NB4 (cell line): ENCODE measurements around the gene RANBP17.

Source experiments
- CTCF ChIP-seq: IDR thresholded peaks from one replicate; pipeline ENCODE4 v1.5.1; 2012; ENCODE audit warnings: low read depth, low read length
- MYC ChIP-seq: IDR thresholded peaks from 2 replicates; pipeline ENCODE4 v1.6.1; 2011; ENCODE audit warnings: low read depth, low read length
- POLR2A ChIP-seq: IDR thresholded peaks from 2 replicates; pipeline ENCODE4 v1.6.1; 2011; ENCODE audit warnings: mild to moderate bottlenecking; ENCODE audit not compliant: insufficient read length; ENCODE audit errors: extremely low read depth

- TF ChIP-seq CTCF (no peak), POLR2A (no peak), MYC (no peak)
Measured at GRCh38 chr5:170885809-170886208, 24.0 kb downstream of the RANBP17 start.
